C4-2B (cell line): ENCODE data around the gene MIPOL1.

ENCODE experiments used
- CTCF ChIP-seq: fragments of 450-650 bp; conservative IDR thresholded peaks from 2 replicates; pipeline ENCODE4 v1.5.1; 2017; ENCODE audit warnings: mild to moderate bottlenecking
- ZFX ChIP-seq: fragments of 450-650 bp; IDR thresholded peaks from 2 replicates; pipeline ENCODE4 v1.6.1; 2017

- TF ChIP-seq CTCF (no peak), ZFX (no peak)
These were observed 925 bp upstream of the MIPOL1 start for GRCh38 chr14:37196604-37197420.
